RPMI7951 (cell line): ENCODE measurements around the gene STX16. TPM values are rescaled to one million over a fixed set of nuclear protein-coding genes. Genes with fewer than 3 reads are reported as not detected.

Experiments used
- DNase-seq: peaks from one replicate; pipeline ENCODE4 v3.0.0-alpha.2; 2012; ENCODE audit warnings: low read depth
- total RNA-seq: library from RNA; depleted of rRNA; stranded (reverse); fragments of >200 nt; shearing (Covaris generic); gene quantifications from 2 replicates; pipeline ENCODE4 v1.2.3, GENCODE V29; 2014

STX16 gene
- total RNA-seq, 1 experiment from 2014 or later = 12.5 TPM

GRCh38 chr20:58618351-58619076 lies 32.6 kb upstream of the STX16 start:
- DNase-seq = no peak

DNA sequence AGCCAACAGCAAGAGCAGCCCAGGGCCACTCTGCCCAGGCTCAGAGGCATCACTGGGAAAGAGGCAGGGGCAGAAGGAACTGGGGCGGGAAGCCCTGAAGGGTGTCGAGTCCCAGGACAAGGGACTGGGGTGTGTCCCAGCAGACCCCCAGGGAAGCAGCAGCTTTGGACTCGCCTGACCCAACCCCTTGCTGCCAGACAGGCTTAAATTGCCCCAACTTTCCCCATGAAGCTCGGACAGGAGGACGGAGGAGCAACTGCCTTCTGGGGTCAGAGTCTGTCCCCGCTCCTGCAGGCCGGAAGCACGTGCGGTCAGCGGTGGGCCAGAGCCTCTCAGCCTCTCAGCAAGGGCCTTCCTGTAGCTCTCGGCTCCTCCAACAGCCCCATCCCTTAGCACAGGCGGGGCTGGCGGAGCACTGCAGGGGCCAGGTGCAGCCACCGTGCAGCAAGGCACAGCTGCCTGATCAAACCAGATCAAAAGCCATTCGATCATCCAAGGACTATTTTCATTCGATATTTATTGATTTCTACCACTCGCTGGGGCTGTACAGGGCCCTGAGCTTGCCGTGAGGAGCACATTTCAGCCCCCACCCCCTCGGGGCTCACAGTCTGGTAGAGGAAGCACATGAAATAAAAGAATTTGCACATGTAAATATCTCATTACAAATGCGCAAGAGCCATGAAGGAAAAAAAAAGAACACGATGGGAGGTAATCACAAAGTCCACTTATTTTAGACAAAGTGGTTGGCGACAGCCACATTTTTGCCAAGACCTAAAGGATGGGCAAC lies 31.8 kb upstream of the STX16 start:
- no peak for DNase-seq

DNA sequence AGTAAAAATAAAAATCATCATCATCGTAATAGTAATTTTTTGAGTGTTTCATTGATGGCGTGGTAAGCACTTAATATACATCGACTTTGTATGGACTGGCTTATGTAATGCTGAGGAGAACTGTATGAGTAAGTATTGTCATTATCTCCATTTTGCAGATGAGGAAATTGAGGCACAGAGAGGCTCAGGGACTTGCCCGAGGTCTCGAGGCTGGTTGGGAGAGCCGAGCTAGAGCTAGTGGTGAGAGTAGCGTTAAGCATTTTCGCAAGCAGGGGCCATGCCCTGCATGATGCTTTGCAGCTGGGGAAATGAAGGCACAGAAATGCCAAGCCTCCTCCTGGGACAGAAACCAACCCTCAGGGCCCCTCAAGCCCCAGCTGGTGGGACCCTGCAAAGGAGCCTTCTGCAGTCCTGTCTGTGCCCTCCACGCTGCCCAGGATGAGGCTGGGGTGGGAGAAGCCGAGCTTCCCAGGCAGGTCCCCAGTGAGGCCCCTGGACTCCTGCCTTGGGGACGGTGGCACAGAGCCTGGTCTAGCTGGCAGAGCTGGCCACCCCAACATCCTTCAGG lies 31.1 kb upstream of the STX16 start:
- DNase-seq = no peak

- no peak for DNase-seq
Observed at GRCh38 chr20:58621906-58622548, 29.1 kb upstream of the STX16 start.

DNA sequence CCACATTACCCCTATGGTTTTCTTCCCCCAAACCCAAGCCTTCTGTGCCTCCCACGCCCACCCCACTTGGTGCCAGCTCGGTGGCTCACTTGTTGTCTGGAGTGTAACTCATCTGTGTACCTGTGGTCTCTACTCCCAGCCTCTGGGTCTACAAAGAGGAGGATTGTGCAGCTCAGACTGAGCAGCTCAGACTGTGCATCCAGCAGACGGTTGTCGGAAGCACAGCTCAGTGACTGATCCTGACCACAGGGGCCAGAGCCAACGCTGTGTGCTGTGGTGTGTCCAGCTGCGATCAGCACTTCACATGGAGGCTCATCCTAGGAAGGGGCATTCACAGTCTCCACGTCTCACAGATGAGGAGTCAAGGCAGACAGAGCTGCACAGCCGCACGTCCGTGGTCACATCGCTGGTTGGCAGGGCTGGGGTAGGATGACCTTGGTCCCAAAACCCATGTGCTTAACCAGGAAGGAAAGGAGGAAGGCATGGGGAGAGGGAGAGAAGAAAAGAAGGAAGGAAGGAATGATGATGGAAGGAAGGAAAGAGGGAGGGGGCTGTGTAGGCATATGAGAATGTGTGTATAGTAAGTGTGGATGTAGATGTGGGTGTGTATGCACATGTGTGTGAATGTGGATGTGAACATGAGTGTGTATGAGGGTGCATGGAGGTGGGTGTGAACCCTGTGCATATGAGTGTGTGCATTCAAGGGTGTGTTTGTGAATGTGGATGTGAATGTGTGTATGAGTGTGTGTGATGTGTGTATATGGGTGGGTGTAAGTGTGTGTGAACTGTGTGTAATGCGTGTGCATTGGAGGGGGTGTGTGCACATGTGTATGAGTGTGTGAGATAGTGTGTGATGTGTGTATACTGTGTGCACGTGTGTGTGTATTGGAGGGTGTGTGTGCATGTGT lies 28.2 kb upstream of the STX16 start:
- DNase-seq = peak; percentile 97

DNA sequence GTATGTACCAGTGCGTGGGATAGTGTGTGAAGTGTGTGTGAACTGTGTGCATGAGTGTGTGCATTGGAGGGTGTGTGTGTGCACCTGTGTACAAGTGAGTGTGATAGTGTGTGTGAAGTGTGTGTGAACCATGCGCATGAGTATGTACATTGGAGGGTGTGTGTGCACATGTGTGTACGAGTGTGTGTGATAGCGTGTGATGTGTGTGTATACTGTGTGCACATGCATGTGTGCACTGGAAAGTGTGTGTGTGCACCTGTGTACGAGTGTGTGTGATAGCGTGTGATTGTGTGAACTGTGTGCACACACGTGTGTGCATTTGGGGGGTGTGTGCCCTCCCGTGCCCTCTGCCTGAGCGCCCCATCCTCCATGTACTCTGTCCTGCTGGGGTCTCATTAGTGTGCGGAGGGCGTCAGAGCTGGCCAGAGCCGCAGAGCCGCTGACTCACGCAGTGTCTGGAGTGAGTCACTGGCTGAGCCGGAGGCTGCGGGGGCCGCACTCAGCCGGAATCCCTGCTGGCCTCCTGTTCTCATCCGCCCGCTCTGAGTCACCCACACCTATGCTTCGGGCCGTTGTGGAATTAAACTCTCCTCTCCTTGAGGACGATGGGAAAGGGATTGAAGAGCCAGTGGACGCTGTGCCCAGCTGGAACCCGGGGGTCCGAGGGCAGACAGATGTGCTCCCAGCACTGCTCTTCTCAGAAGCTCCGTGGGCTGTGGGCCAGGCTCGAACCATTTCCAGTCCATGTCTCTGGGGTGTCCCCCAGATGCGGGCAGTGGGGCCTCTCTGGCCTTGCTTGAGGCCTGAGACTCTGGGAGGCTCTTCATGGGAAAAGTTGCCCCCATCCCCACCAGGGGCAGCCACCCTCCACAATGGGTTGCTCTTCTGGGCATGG lies 27.3 kb upstream of the STX16 start:
- peak; percentile 99 for DNase-seq

- no peak for DNase-seq
Observed at GRCh38 chr20:58624687-58625086, 26.4 kb upstream of the STX16 start.

GRCh38 chr20:58625585-58625984 lies 25.5 kb upstream of the STX16 start:
- peak; percentile 84 for DNase-seq

- peak; percentile 81 for DNase-seq
Observed at GRCh38 chr20:58626051-58626450, 25.0 kb upstream of the STX16 start.

DNA sequence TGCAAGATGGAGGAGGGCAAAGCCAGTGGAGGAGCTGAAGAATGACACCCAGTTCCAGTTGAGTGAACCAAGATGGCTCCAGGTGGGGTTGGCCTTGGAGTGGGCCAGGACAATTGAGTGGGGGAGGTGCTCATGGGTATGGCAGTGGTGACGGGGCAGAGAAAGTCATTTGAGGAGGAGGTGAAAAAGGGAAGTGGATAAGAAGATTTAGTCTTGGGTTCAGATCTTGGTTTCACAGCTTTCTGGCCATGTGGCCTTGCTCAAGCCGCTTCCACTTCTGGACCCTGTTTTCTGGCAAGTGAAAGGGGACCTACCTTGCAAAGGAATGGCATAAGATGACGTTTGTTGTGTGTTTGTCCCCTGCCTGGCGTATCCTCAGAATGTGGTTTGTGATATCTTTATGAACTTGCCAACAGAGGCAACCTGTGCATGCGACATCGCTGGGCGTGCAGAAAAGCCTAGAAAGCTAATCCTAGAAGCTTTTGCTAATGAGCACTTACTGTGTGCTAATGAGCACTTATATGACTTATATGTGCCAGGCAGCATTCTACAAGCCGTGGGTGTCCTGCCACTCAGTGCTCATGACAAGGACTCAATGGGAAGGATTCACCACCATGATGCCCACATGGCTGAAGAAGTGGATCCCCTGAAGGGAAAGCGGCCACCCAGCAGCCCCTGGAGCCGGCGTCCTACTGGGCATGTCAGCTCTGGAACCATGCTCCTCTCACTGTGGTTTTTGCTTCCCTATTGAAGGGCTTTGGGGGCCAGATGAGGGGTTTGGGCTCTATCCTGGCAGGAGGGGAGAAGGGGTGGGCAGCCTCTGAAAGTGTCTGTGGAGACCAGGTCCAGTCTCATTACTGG lies 23.6 kb upstream of the STX16 start:
- DNase-seq = no peak

DNA sequence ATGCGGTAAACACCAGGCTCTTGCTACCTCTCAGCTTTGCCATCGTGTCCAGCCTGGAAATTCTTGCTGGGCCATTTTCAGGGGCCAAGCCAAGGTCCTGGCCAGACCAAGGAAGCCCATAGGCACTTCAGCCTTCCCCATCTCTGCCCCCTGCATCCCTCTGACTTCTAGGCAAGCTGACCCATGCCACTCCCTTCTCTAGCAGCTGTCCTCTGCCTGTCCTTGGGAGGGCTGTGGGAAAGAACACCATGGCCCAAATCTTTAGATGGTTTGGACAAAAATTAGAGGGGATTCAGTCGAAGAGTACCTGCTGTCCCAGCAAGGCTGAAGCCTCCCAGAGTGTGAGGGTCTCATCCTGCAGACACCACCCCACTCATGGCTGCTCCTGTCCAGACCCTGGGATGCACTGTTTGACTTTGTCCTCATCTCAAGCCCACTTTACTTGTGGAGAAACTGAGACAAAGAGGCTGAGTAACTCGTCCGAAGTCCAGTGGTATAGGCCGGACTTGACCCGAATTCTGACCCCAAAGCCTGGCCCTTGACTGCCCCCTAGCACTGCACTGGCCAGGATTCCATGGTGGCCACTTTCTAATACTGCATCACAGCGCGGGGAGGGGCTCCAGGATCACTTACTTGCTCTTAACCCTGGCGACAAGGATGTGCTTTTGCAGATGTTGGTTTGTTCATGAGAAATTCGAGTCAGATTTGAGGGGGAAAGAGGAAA lies 22.4 kb upstream of the STX16 start:
- DNase-seq = no peak

DNA sequence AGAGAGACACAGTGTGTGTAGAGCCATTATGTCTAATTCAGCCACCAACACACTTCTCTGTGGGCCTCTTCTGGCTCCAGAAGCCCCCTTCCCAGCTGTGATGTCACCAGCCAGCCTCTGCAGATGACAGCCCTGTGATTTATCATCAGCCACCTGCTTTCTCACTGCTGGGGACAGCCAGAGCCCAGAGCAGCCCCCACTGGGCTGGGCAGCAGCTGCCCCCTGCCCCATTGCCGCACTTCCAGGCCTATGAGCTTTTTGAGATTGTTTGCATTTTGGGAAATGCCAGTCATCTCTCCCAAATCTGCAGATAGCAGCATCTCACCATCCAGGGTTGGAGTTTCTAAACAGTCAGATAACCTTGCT lies 21.9 kb upstream of the STX16 start:
- DNase-seq = no peak

GRCh38 chr20:58630063-58630462 lies 21.0 kb upstream of the STX16 start:
- DNase-seq = peak; percentile 92

DNA sequence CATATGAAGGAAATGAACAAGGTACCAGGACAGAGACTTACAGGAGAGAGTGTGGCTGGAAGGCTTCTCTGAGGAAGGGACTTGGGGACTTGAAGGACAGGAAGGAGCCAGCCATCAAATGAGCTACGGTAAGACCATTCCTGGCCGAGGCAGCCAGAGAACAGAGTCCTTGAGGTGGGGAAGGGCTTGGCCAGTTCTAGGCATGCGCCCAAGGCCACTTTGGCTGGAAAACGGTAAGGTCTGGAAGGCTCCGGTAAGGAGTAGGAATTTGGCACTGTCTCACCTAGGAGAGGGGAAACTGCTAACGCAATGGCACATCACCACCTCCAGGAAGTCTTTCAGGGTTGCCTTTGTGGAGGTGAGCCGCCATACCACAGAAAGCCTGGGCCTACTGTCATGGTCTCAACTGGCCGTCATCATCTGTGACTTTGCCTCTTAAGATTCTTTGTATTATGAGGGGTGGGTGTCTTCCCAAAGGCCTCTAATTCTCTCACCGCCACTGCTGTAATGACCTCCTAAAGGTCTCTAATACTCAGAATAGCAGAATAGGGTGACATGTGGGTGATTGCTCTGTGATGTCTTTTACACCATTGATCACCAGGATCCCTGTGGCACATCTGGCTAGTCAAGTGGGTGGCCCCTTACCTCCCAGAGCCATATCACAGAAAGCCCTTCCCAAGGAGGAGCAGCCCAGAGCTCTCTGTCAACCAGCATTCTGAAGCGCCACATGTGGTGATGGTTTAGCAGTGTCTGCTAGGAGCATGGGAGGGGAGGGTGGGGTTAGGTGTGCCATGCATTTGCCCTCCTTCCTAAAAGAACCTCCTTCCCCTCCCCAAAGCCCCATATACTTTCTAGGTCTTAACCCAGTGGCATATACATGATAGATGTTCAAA lies 17.7 kb upstream of the STX16 start:
- DNase-seq = no peak

DNA sequence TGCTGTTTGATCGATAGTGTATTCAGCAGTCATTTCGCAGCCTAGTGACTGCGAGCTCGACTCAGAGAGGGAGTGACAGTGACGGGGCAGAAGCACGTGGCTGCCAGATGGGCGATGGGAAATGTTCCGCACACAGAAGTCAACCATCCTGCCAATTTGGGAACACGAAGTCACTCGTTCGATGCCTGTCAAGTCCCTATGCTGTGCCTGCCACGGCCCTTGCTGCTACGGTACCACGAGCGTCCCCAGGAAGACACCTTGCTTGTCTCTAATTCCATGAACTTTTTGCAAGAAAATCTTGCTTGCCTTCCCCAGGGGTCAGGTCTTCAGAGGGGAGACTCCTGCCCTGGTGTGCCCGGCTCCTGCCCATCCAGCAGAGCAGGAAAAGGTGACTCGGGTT lies 17.0 kb upstream of the STX16 start:
- no peak for DNase-seq

DNA sequence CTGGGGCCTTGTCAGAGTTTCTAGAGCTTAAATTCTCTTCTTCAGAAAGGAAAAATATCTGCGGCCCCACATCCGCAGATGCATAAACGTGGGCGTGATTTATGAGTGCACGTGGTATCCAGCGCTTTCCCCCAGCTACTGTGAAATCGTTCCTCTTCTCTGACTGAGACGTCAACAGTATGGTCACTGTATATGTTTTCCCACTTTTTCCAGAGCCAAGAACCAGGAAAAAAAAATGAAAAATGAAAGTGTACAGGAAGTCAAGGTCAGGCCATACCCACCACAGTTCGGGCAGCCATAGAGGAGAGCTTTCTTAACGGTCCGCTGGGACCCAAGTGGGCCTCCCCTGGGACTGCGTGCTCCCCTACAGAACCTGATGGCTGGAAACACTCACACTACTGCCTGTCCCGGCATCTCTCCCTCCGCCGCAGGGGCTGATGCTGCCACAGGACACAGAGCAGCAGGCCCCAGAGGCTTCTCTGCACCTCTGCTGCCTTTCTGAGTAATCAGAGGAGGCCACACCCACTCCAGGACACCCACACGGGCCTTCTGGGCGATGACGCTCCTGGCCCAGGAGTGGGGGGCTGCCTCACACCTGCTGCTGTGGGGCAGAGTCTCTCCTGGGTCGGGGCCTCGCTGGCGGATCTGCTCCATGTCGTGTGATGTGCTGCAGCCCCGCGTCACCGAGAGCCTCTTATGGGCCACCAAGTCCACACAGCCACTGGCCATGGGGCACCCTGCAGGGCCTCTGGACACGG lies 16.4 kb upstream of the STX16 start:
- DNase-seq = no peak

GRCh38 chr20:58635279-58635665 lies 15.8 kb upstream of the STX16 start:
- no peak for DNase-seq
